Tibial nerve (tissue), 4 donors: ENCODE results near the gene SLC35F1. TPM values are rescaled to one million over a fixed set of nuclear protein-coding genes. Genes with fewer than 3 reads are reported as not detected.

ENCODE experiments used
- DNase-seq, 2 donors: peaks; one replicate each; pipeline ENCODE4 v3.0.0-alpha.2; 2019; ENCODE audit warnings: low spot score in 2 of 2
- H3K27ac ChIP-seq, 4 donors: fragments of 200-600 bp; sonication (generic) in 3 of 4; one replicate each; pipeline ENCODE4 v1.5.1; 2017 to 2019; ENCODE audit warnings: mild to moderate bottlenecking in 1 of 4
- H3K27me3 ChIP-seq, 2 donors: fragments of 200-600 bp; sonication (generic) in 1 of 2; one replicate each; pipeline versions ENCODE4 v1.5.1 to v1.6.0; 2017 to 2019
- H3K36me3 ChIP-seq, 3 donors: fragments of 200-600 bp; sonication (generic); one replicate each; pipeline ENCODE4 v1.5.1; 2018 to 2019
- H3K4me1 ChIP-seq, 4 donors: fragments of 200-600 bp; sonication (generic) in 3 of 4; one replicate each; pipeline ENCODE4 v1.5.1; 2017 to 2019
- H3K4me3 ChIP-seq, 4 donors: fragments of 200-600 bp; sonication (generic) in 3 of 4; one replicate each; pipeline ENCODE4 v1.5.1; 2017 to 2019; ENCODE audit warnings: mild to moderate bottlenecking in 1 of 4, moderate library complexity in 1 of 4
- H3K9me3 ChIP-seq, 4 donors: fragments of 200-600 bp; sonication (generic) in 3 of 4; one replicate each; pipeline ENCODE4 v1.5.1; 2017 to 2019
- CTCF ChIP-seq, 5 experiments: fragments of 200-600 bp in 3 of 5; fragments of 450-650 bp in 2 of 5; sonication (generic) in 3 of 5; IDR thresholded peaks; one replicate each; pipeline ENCODE4 v1.5.1; 2016 to 2019; ENCODE audit warnings: antibody characterized with exemption in 5 of 5, mild to moderate bottlenecking in 3 of 5, moderate library complexity in 2 of 5
- EP300 ChIP-seq, 2 donors: sonication (generic); formaldehyde crosslinking; IDR thresholded peaks; one replicate each; pipeline ENCODE4 v1.6.1; 2017; ENCODE audit warnings: antibody characterized with exemption in 2 of 2, mild to moderate bottlenecking in 1 of 2
- POLR2A ChIP-seq, 2 donors: fragments of 450-650 bp; IDR thresholded peaks; one replicate each; pipeline ENCODE4 v1.6.1; 2017; ENCODE audit warnings: antibody characterized with exemption in 2 of 2, mild to moderate bottlenecking in 2 of 2, moderate library complexity in 2 of 2
- WGBS, 2 donors: methylation state at CpG; one replicate each; pipeline ENCODE4 v1.1.5; 2018; 5-methylcytosine and 5-hydroxymethylcytosine counted together
- total RNA-seq, 4 donors: library from RNA; depleted of rRNA; stranded (reverse); fragments of >200 nt; gene quantifications; one replicate each; pipeline ENCODE4 v1.1.0, GENCODE V29; 2016

Gene SLC35F1
- total RNA-seq, 4 donors from 2014 or later, result 12.7 to 40.4 (median 16.5) TPM

- DNase-seq, result no peak
- Histone ChIP-seq H3K9me3 (peaks cover 0 to 13% (median 3%) of the 10 kb centered on the region in 4 donors), H3K4me1 (peaks cover 0 to 6% (median 2%) of the 10 kb centered on the region in 4 donors), H3K27ac (peak overlapping the region in 1 of 4 donors; percentile 76), H3K36me3 (no peaks in the 10 kb centered on the region), H3K27me3 (no peaks in the 10 kb centered on the region), H3K4me3 (no peak overlapping the region)
- WGBS, 2 donors, result 89 to 95% methylated on average over 3 of the region's 3 CpGs
- TF ChIP-seq POLR2A (IDR thresholded peaks at IDR 0.05) (no peak), CTCF (IDR thresholded peaks at IDR 0.05) (no peak), EP300 (IDR thresholded peaks at IDR 0.05) (no peak)
These were observed 24.9 kb downstream of the SLC35F1 start for GRCh38 chr6:117932001-117932400.

GRCh38 chr6:117932676-117933075 lies 25.6 kb downstream of the SLC35F1 start:
- Histone ChIP-seq H3K27ac (peak overlapping the region in 2 of 4 donors; percentile 67 to 76), H3K4me1 (peaks cover 0 to 8% (median 3%) of the 10 kb centered on the region in 4 donors), H3K27me3 (no peaks in the 10 kb centered on the region), H3K36me3 (no peaks in the 10 kb centered on the region), H3K4me3 (no peak overlapping the region), H3K9me3 (peaks cover 0 to 13% (median 3%) of the 10 kb centered on the region in 4 donors)
- TF ChIP-seq EP300 (IDR thresholded peaks at IDR 0.05), result no peak
- TF ChIP-seq CTCF (IDR thresholded peaks at IDR 0.05), result no peak
- TF ChIP-seq POLR2A (IDR thresholded peaks at IDR 0.05), result no peak
- no peak for DNase-seq
- WGBS, 2 donors, result 40 to 46% methylated on average over 3 of the region's 3 CpGs

- Histone ChIP-seq H3K4me1 (peaks cover 0 to 9% (median 3%) of the 10 kb centered on the region in 4 donors), H3K9me3 (peaks cover 0 to 9% (median 1%) of the 10 kb centered on the region in 4 donors), H3K27me3 (no peaks in the 10 kb centered on the region), H3K36me3 (no peaks in the 10 kb centered on the region), H3K4me3 (peak overlapping the region in 1 of 4 donors; percentile 18), H3K27ac (peak overlapping the region in 3 of 4 donors; percentile 11 to 76 (median 67))
- 51 to 55% methylated on average over 4 of the region's 4 CpGs for WGBS, 2 donors
- TF ChIP-seq EP300 (IDR thresholded peaks at IDR 0.05) (peak in 1 of 2 donors; percentile 65), POLR2A (IDR thresholded peaks at IDR 0.05) (no peak)
- no peak for DNase-seq
These were observed 26.4 kb downstream of the SLC35F1 start for GRCh38 chr6:117933471-117933870.

DNA sequence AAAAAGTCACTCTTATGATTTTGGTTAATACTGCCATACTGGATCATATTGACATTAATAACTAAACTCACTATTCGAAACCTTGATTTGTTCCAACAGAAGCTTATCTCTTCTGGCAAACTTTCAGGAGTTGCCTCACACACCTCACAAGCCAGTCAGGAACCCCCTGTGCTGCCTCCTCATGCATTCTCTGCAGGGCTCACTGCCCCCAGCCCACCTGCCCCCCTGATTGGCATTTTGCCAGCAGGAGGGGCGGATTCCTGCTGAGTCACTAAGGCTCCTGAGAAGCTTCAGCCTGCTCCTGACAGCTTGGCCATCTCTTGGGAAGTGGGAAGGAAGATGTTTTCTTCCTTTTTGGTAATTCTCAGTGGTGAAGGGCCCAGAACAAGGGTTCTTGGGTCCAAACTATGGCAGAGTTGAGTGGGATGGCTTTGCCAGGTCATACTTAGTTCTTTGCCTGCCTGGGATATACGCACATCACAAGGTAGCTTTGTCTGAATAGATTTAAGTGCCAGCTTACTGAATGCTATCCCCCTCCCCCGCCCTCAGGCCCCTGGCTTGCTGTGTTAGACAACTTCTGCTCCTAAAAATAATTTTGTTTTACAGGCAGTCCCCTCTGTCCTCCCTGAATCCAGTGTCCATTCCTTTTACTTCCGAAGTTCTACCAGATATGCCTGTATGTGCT lies 31.4 kb downstream of the SLC35F1 start:
- 77% methylated on average over 5 of the region's 5 CpGs for WGBS, 2 donors
- Histone ChIP-seq H3K9me3 (no peaks in the 10 kb centered on the region), H3K36me3 (no peaks in the 10 kb centered on the region), H3K4me1 (peaks cover 0 to 5% (median 0%) of the 10 kb centered on the region in 4 donors), H3K27ac (peak overlapping the region in 2 of 4 donors; percentile 13 to 54), H3K4me3 (no peak overlapping the region), H3K27me3 (no peaks in the 10 kb centered on the region)
- TF ChIP-seq CTCF (IDR thresholded peaks at IDR 0.05) (no peak), POLR2A (IDR thresholded peaks at IDR 0.05) (no peak), EP300 (IDR thresholded peaks at IDR 0.05) (no peak)
- DNase-seq, result no peak

DNA sequence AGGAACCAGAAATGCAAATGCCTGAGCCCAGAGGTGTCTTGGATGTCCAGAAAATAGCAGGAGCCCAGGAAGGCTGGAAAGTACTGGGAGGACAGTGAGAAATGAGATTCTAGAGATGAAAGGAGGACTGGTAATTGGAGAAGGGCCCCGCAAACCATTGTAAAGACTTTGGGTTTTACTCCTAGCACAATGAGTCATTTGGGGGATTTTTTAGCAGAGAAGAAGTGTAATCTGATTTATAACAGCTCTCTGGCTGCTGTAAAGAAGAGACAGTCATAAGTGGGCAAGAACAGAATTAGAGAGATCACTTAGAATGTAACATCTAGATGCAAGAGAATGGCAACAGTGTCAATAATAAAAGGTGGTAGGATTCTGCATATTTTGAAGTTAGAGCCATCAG lies 40.2 kb downstream of the SLC35F1 start:
- H3K9me3 ChIP-seq, result no peaks in the 10 kb centered on the region
- TF ChIP-seq EP300 (IDR thresholded peaks at IDR 0.05), result no peak
- TF ChIP-seq CTCF (IDR thresholded peaks at IDR 0.05), result no peak
- TF ChIP-seq POLR2A (IDR thresholded peaks at IDR 0.05), result no peak
- no peaks in the 10 kb centered on the region for H3K36me3 ChIP-seq
- peaks cover 0 to 12% (median 3%) of the 10 kb centered on the region in 4 donors for H3K4me1 ChIP-seq
- H3K27me3 ChIP-seq, result no peaks in the 10 kb centered on the region
- DNase-seq, result no peak
- WGBS, 2 donors, result 55 to 70% methylated on average over 1 of the region's 1 CpG
- no peak overlapping the region for H3K4me3 ChIP-seq
- no peak overlapping the region for H3K27ac ChIP-seq
